ENCODE data around the gene SLC9A3. TPM values are rescaled to one million over a fixed set of nuclear protein-coding genes. Genes with fewer than 3 reads are reported as not detected.

The SLC9A3 gene
- polyA plus RNA-seq, 1 donor: 2.8 TPM

GRCh38 chr5:457195-457961, 66.9 kb downstream of the SLC9A3 start:
- DNase-seq: no peak

GRCh38 chr5:456351-457194, 67.7 kb downstream of the SLC9A3 start:
- no peak for DNase-seq

GRCh38 chr5:455806-456205, 68.4 kb downstream of the SLC9A3 start:
- no peak for DNase-seq

- DNase-seq: no peak
Observed at GRCh38 chr5:454936-455335, 69.3 kb downstream of the SLC9A3 start.

GRCh38 chr5:453725-454481, 70.3 kb downstream of the SLC9A3 start:
- DNase-seq: no peak

- DNase-seq: no peak
Observed at GRCh38 chr5:452978-453710, 71.1 kb downstream of the SLC9A3 start.

- no peak for DNase-seq
Observed at GRCh38 chr5:451587-452458, 72.4 kb downstream of the SLC9A3 start.

GRCh38 chr5:449151-449550, 75.1 kb downstream of the SLC9A3 start:
- DNase-seq: no peak

GRCh38 chr5:448766-449090, 75.5 kb downstream of the SLC9A3 start:
- no peak for DNase-seq

GRCh38 chr5:448061-448765, 76.0 kb downstream of the SLC9A3 start:
- no peak for DNase-seq

GRCh38 chr5:447501-447900, 76.7 kb downstream of the SLC9A3 start:
- DNase-seq: no peak

- DNase-seq: no peak
Observed at GRCh38 chr5:446883-447263, 77.4 kb downstream of the SLC9A3 start.

- DNase-seq: no peak
Observed at GRCh38 chr5:446066-446882, 78.0 kb downstream of the SLC9A3 start.

GRCh38 chr5:445591-445990, 78.7 kb downstream of the SLC9A3 start:
- DNase-seq: no peak

- no peak for DNase-seq
Observed at GRCh38 chr5:444226-444625, 80.0 kb downstream of the SLC9A3 start.

- no peak for DNase-seq
Observed at GRCh38 chr5:443239-444151, 80.8 kb downstream of the SLC9A3 start.

- peak; percentile 85 for DNase-seq
Observed at GRCh38 chr5:442335-443238, 81.7 kb downstream of the SLC9A3 start, which contains the start of gene EXOC3. EXOC3 (plus strand) TSS chr5:443176; CDS start chr5:446206, 3,030 bp downstream.

GRCh38 chr5:441996-442334, 82.3 kb downstream of the SLC9A3 start:
- no peak for DNase-seq

Data from hindlimb muscle (tissue), 1 donor.